GM18951 (cell line): ENCODE results near the gene USP43.
"Not testable (repeated sequence)": the region's sequence is repeated elsewhere in the genome, so short reads cannot be mapped to it uniquely, and the experiment has no call there.

Source experiments
- POLR2A ChIP-seq: IDR thresholded peaks from 4 replicates; pipeline ENCODE4 v1.6.1; 2011; ENCODE audit warnings: mild to moderate bottlenecking; ENCODE audit not compliant: insufficient read length, insufficient read depth; ENCODE audit errors: extremely low read depth
- in situ Hi-C: fragments of 300-500 bp; cut with MboI; formaldehyde crosslinking; loops from one replicate; pipeline ENCODE4 v1.12.0; 2022; ENCODE audit warnings: low sequenced_read_pairs, mixed read lengths, inconsistent platforms; ENCODE audit not compliant: unreplicated experiment

USP43 gene

GRCh38 chr17:9644910-9645751 is at the start of gene USP43:
Gene USP43 (plus strand): TSS chr17:9645517. CDS start chr17:9645633, 116 bp downstream.
- in situ Hi-C loops: no loop called here
- no peak for TF ChIP-seq POLR2A

GRCh38 chr17:9597638-9598037 is 47.7 kb upstream of the USP43 start:
- in situ Hi-C loops: not testable (repeated sequence)

DNA sequence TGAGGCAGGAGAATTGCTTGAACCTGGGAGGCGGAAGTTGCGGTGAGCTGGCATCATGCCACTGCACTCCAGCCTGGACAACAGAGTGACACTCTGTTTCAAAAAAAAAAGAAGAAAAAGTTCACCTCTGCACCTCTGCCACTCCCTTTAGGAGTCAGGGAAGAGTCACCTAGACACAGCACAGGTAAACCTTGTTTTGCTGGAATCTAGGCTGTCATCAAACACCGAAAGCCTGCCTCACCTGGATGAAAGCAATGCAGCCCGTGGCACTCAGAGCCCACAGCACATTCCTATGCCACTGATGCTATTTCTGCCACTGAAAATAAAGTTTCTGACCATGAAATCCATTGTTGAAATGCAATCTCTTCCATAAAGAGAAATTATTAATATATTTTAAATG is 46.7 kb upstream of the USP43 start:
- in situ Hi-C loops: no loop called here
- no peak for TF ChIP-seq POLR2A

- in situ Hi-C loops: not testable (repeated sequence)
Observed at GRCh38 chr17:9604583-9604982, 40.7 kb upstream of the USP43 start.

GRCh38 chr17:9606453-9606852 is 38.9 kb upstream of the USP43 start:
- TF ChIP-seq POLR2A: no peak
- in situ Hi-C loops: no loop called here

DNA sequence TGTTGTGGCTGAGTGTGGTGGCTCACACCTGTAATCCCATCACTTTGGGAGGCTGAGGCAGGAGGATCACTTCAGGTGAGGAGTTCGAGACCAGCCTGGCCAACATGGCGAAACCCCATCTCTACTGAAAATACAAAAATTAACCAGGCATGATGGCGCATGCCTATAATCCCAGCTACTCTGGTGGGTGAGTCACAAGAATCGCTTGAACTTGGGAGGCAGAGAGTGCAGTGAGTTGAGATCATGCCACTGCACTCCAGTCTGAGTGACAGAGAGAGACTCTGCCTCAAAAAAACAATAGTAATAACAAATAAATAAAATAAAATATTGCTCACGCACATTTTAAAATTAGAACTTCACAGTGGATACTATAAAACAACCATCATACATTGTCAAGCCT is 38.3 kb upstream of the USP43 start:
- in situ Hi-C loops: not testable (repeated sequence)

DNA sequence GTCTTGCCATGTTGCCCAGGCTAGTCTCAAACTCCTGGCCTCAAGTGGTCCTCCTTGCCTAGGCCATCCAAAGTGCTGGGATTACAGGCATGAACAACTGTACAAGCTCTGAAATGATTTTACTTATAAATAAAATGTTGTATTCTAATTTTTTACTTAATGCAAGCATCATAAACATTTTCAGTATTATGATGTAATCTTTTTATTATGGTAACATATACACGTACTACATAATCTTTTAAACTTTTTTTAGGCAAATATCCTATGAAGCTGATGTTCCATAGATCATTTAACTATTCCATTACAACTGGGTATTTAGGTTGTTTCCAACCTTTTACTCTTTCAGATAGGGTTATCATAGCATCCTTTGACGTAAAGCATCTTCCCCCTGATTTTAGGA is 33.8 kb upstream of the USP43 start:
- no peak for TF ChIP-seq POLR2A
- in situ Hi-C loops: no loop called here

DNA sequence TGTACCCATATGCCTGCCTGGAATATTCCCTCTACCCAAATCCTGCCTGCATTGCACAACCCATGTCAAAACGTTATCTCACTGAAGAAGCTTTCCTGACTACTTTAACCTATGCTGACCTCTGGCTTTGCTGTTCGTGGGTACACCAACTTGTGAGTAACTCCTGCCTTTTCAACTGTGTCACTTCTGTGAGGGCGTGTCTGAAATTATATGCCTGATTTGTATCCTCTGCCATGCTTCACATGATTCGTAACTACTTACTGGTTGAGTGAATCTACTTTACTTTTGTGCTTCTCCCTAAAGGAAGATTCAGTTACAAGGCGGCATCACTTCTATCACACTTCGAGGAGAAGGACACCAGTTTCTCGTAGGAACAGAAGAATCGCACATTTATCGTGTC is 33.3 kb upstream of the USP43 start:
- in situ Hi-C loops: no loop called here
- TF ChIP-seq POLR2A: no peak

GRCh38 chr17:9615486-9615885 is 29.8 kb upstream of the USP43 start:
- in situ Hi-C loops: no loop called here
- TF ChIP-seq POLR2A: no peak

DNA sequence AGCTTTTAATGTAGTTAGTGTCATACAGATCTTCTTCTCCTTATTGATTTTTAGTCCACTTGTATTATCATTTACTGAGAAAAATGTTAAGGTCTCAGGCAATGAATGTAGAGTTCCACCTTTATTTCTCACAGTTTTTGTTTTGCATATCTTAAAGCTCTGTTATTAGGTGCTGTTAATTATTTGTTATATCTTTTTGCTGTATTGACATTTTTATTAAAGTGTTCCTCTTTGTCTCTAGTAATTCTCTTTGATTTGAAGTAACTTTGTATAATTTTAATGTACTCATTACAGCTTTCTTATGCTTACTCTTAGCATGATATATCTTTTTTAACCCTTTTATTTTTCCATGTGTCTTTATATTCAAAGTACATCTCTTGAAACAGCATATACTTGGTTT is 22.4 kb upstream of the USP43 start:
- in situ Hi-C loops: no loop called here
- no peak for TF ChIP-seq POLR2A

DNA sequence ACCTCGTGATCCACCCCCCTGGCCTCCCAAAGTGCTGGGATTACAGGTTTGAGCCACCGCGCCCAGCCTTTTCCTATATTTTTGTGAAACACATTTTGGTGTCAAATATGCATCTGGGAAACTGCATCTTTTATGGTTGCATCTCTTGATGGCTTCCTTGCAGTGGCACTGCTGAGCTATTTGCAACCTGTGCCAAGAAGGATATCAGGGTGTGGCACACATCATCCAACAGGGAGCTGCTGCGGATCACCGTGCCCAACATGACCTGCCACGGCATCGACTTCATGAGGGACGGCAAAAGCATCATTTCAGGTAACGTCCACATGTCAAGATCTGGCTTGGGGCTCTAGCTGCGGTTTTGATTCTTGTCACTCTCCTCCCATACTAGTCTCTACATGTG is 16.8 kb upstream of the USP43 start:
- in situ Hi-C loops: no loop called here
- TF ChIP-seq POLR2A: no peak

- no peak for TF ChIP-seq POLR2A
Observed at GRCh38 chr17:9632741-9633140, 12.6 kb upstream of the USP43 start.

DNA sequence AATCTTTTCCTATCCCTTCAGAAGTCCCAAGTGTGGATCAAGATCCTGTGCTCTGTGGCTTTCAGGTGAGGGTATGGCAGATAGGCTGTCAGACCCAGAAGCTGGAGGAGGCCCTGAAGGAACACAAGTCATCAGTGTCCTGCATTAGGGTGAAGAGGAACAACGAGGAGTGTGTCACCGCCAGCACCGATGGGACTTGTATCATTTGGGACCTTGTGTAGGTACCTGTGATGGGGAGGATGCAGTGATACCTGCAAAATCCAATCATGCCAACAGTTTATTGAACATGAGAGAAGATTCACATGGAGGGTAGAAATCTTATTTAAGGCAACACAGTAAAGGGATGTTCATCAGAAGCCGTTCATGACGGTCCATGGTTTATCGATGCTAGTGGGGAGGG is 10.0 kb upstream of the USP43 start:
- in situ Hi-C loops: no loop called here
- no peak for TF ChIP-seq POLR2A

More at GRCh38 chr17:9632741-9633140, 12.6 kb upstream of the USP43 start:
- in situ Hi-C loops: no loop called here

DNA sequence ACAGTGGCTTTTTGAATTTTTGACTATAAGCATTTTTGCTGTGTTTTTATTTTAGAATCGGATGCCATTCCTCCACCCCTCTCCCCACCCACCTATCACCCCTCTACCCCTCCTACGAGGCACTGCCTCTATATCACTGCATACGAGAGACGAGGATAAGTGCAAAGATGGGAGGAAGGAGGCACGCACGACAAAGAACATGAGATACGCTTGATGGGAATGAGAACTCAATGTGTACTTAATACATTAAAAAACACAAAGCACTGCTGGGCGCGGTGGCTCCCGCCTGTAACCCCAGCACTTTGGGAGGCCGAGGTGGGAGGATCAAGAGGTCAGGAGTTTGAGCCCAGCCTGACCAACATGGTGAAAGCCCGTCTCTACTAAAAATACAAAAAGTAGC is 8.8 kb upstream of the USP43 start:
- TF ChIP-seq POLR2A: no peak
- in situ Hi-C loops: no loop called here

DNA sequence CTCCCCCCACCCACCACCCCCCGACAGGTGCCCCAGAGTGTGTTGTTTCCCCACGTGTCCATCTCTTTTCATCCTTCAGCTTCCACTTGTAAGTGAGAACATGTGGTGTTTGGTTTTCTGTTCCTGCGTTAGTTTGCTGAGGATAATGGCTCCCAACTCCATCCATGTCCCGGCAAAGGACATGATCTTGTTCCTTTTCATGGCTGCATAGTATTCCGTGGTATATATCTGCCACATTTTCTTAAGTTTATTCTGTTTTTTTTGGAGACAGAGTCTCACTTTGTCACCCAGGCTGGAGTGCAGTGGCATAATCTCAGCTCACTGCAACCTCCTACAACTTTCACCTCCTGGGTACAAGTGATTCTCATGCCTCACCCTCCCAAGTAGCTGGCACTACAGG is 4.9 kb upstream of the USP43 start:
- in situ Hi-C loops: not testable (repeated sequence)
